Stimulated activated CD8-positive, alpha-beta memory T cell treated with anti-CD3 and anti-CD28 coated beads, Interleukin-15, amount 100 ng/mL, for 1 hour (primary cell): Measurements from ENCODE around the gene ADCYAP1.
"Not testable (repeated sequence)": the region's sequence is repeated elsewhere in the genome, so short reads cannot be mapped to it uniquely, and the experiment has no call there.

Source experiments
- DNase-seq: peaks from one replicate; pipeline ENCODE4 v3.0.0-alpha.2; 2020; ENCODE audit warnings: low read depth

Gene ADCYAP1

GRCh38 chr18:904218-905090 is at the start of gene ADCYAP1:
Gene ADCYAP1, plus strand, starts transcription at chr18:904871. Its CDS starts 516 bp downstream, at chr18:905387.
- no peak for DNase-seq

- no peak for DNase-seq
Observed at GRCh38 chr18:857986-858385, 46.7 kb upstream of the ADCYAP1 start.

- DNase-seq: peak; percentile 36
Observed at GRCh38 chr18:864872-865273, 39.8 kb upstream of the ADCYAP1 start.

- no peak for DNase-seq
Observed at GRCh38 chr18:867257-867656, 37.4 kb upstream of the ADCYAP1 start.

DNA sequence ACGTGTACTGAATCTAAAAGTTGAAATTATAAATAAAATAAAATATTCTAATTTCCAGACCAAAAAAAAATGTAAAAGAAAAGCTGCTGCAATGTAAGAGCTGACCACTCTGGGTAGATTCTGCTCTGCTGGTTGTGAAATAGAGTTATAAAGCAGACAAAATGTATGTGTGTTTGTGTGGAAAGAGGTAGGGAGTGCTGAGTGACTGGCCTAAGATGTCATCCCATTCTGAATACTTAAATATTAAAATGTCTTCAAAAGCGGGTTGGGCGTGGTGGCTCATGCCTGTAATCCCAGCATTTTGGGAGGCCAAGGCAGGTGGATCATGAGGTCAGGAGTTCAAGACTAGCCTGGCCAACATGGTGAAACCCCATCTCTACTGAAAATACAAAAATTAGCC is 31.2 kb upstream of the ADCYAP1 start:
- DNase-seq: not testable (repeated sequence)

DNA sequence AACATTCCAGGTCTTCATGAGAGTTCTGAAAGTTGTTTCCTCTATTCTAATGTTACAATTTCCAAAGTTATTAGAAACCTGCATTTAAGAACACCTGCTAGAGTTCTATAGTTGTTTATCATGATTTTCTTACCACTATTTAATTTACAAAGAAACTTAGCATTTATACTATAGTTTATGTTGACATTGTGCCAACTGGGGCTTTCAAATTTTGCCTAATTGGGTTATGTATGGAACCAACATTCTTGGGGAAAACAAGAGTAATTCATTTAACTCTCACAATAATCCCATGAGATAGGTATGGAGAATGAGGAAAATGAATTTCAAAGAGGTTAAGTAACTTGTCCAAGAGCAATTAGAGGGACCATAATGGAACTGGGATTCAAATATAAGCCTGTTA is 28.8 kb upstream of the ADCYAP1 start:
- no peak for DNase-seq

GRCh38 chr18:877238-877637 is 27.4 kb upstream of the ADCYAP1 start:
- no peak for DNase-seq

DNA sequence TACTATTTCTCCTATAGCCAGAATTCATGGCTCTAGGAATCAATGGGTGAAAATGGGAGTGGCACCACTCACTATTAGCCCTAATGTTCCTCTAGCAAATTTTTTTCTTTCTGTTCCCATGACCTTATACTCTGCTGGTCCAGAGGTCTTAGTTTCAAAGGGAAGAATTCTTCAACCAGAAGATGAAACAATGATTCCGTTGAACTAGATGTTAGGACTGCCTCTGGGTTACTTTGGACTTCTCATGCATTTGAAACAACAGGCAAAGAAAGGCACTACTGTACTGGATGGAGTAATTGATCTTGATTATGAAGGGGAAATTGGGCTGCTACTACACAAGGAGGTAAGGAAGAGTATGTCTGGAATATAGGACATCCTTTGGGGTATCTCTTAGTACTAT is 18.6 kb upstream of the ADCYAP1 start:
- no peak for DNase-seq

GRCh38 chr18:887716-888115 is 17.0 kb upstream of the ADCYAP1 start:
- no peak for DNase-seq

GRCh38 chr18:892316-892715 is 12.4 kb upstream of the ADCYAP1 start:
- no peak for DNase-seq

DNA sequence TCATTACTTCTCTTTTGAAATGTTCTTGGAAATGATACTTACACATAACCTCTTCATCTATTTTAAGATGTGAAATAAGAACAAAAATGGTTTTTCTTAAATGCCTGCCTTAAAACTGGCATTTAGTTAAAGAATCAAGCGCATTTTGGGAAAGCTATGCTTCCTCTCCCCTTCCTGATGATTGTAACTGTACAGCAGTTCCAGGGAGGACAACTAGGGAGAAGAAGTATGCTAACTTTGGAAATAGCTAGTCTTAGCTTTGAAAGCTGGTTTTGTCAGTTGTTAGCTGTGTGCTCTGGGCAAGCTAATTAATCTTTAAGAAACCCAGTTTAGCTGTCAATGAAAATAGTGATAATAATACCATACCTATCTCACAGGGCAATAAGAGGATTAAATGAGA is 8.4 kb upstream of the ADCYAP1 start:
- DNase-seq: no peak

DNA sequence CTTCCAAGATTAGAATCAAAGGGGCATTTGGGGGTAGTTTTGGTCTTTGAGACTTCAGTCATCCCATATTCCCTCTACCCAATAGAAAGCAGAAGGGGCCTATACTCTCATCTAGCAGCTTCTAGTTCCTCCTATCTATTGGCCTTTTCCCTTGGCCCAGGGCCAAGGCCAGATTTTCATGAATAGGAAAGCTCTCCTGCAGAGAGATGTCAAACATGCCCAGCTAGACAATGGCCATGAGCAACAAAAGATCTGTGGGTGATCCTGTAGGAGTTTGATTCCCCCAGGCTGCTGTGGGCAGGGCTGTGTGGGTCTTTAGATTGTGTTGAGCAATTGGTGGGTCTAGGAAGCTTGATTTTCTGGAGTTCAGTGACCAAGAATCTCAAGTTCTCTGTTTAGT is 2.9 kb upstream of the ADCYAP1 start:
- no peak for DNase-seq

DNA sequence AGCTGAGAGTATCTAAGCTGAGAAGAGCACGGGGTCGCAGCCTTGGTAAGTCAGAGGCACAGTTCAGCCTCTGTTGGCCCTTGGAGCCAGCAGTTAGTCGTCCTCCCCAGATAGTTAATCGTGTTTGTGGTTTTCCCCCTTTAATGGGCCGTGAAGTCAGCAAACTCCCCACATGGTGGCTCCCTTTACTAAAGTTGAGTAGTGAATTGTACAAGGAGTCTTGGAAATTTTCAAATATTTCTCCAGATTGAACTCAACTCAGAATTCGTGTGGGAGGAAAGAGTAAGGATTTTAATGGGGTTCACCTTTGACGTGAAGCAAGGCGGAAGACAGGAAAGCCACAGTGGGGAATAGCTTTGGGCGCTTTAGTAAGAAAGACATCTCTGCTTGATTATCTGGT is 2.4 kb upstream of the ADCYAP1 start:
- DNase-seq: no peak

DNA sequence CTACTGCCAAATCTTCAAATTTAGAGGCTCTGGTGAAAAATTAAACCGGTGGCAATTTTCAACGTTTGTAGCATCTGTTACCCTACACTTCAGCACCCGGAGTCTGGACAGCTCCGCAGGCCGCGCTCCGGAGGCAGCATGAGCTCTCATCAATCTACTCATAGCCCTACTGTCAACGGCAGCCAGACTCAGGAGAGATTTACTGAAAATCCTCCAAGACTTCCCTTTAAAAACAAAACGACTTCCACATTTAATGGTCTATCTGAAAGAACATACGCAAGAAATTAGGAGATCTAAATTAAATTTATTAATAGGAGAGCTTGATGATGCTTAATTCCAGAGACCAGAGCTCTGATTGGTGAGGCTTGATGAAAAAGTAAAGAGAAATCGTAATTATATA is 970 bp upstream of the ADCYAP1 start:
- DNase-seq: peak; percentile 8

DNA sequence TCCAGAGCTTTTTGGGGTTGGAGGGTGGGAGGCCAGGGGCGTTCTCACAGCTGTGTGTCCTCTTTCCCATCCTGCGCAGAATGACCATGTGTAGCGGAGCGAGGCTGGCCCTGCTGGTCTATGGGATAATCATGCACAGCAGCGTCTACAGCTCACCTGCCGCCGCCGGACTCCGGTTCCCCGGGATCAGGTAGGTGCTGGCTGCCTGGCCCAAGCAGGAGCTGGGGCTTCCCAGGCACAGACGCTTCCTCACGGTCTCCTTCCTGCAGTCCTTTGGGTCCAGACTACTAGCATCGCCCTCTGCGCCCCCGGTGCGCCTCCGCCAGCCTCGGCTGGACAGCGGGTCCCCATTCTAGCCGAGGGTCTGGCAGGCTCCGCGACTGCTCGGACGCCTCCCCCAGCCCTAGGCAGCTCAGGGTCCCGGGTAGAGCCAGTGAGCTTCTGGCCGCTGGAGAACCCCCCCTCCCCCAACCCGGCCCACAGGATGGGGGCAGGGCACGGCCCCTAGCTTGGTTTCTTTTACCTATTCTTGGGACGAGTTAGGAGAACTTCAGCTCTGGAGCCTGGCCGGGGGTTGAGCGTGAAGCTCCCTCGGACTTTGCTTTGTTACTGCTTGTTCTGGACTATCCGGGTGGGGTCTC is 756 bp downstream of the ADCYAP1 start:
- no peak for DNase-seq

- no peak for DNase-seq
Observed at GRCh38 chr18:905948-906415, 1.3 kb downstream of the ADCYAP1 start.

GRCh38 chr18:906416-907114 is 1.9 kb downstream of the ADCYAP1 start:
- no peak for DNase-seq

DNA sequence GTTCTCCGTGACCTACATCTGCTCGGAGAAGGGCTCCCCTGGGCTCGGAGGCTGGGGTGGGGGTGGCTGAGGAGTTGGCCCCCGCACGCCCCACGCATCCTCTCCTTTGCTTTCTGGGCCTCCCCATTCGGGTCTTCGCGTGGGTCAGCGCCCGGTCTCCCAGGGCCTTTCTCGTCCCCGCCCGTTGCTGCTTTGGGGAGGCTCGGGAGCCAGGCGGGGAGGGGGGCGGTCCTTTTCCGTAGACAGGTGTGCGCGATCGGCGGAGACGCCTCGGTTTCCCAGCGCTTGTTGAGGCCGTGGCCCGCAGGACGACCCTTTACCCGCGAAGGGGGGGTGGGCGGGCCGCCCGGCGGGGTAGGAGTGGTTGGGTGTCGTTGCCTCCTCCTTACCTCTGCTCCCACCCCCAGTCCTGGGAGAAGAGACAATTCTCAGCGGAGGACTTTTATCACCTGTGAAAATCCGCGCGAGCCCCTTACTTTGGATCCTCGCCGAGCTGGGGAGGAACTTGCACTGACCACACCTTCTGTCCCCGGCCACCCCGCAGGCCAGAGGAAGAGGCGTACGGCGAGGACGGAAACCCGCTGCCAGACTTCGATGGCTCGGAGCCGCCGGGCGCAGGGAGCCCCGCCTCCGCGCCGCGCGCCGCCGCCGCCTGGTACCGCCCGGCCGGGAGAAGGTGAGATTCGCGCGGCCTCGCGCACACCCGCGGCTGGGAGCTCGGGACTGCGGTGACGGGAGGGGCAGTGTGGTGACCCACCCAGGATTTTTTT is 2.6 kb downstream of the ADCYAP1 start:
- no peak for DNase-seq

GRCh38 chr18:907885-908757 is 3.5 kb downstream of the ADCYAP1 start:
- DNase-seq: no peak

DNA sequence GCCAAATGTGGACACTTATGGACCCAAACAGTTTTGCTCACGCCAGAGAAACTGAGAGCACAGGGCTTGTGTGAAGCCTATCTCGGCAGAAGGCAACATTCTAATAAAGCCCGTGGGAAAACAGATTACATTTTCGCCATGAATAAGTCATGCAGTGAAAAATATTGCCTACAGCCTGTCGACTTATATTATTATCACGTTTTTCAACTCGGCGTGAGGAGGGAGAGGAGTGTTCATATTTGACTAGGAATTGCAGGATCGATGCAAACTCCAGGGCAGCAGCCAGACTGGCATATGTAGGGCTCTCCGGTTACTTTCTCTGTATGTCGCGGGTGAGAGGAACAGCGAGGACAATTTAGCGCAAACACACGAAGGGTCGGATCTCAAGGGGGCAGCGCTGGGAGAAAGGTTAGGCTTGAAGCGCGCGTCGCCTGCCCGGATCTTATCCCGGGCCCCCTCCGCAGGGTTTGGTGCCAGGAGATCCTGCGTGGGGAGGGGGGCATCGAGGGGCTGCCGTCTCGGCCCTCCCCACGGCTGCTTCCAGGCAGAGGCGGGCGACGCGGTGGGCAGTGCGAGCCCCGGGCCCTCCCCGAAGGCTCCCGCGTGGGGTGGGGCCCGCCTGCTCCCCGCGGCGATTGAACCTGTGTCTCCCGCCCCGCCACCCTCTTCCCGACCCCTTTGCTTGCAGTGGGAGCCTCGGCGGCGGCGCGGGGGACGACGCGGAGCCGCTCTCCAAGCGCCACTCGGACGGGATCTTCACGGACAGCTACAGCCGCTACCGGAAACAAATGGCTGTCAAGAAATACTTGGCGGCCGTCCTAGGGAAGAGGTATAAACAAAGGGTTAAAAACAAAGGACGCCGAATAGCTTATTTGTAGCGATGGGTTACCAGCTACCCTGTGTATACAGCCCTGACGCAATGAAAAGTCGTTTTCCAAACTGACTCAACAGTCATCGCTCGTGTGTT is 4.4 kb downstream of the ADCYAP1 start:
- DNase-seq: no peak
